GM21825 (cell line): ENCODE measurements around the gene BPGM.
"Not testable (repeated sequence)": the region's sequence is repeated elsewhere in the genome, so short reads cannot be mapped to it uniquely, and the experiment has no call there.

Experiments used
- ATAC-seq: cut with Tn5 transposase; IDR thresholded peaks from one replicate; pipeline ENCODE4 v1.9.1; 2021; ENCODE audit warnings: mild to moderate bottlenecking, moderate library complexity; ENCODE audit not compliant: unreplicated experiment

The BPGM gene

GRCh38 chr7:134662166-134662870 lies 15.7 kb downstream of the BPGM start:
- ATAC-seq = no peak

DNA sequence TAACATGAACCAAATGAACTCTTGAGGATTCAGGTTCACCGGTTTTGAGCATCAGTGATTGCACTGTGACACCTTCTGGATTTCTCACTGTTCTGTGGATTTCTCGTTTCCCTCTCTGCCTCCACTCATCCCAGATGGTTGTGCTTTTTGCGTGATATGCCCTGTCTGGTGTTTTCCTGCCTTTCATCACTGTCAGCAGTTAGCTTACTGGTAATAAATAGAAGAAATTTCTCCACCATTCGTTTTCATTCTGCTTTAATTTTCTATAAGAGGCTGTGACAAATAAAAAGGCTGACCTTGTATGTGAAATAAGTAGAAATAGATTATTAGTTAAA lies 16.2 kb downstream of the BPGM start:
- no peak for ATAC-seq

DNA sequence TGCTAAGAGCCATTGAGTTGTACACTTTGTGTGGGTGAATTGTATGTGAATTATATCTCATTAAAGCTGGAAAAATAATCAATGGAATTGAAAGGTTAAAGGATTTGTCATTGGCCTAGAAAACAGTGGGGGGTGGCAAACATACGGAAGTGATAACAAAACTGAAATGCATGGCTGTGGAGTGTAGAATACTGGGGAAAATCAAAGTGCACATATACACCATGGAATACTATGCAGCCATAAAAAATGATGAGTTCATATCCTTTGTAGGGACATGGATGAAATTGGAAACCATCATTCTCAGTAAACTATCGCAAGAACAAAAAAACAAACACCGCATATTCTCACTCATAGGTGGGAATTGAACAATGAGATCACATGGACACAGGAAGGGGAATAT lies 18.4 kb downstream of the BPGM start:
- not testable (repeated sequence) for ATAC-seq

GRCh38 chr7:134667899-134668298 lies 21.2 kb downstream of the BPGM start:
- ATAC-seq = no peak

GRCh38 chr7:134669388-134669787 lies 22.7 kb downstream of the BPGM start:
- ATAC-seq = no peak

- ATAC-seq = peak; percentile 67
These were observed 23.3 kb downstream of the BPGM start for GRCh38 chr7:134669845-134670373.

DNA sequence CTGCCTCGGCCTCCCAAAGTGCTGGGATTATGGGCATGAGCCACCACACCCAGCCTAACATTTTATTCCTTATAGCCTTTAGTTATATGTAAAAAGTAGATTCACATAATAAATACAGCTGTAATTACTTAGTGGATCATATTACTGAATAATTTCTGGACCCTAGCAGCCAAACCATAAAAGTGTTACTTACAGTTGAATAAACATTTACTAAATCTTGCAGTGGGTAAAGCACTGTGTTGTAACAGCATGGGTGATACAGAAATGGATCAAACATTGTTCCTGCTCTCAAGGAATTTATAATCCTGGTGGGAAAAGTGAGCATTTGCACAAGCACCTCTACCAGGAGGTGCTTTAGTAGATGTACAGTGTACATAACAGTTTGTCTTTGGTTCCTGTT lies 25.0 kb downstream of the BPGM start:
- ATAC-seq = no peak

- no peak for ATAC-seq
These were observed 27.8 kb downstream of the BPGM start for GRCh38 chr7:134674424-134674823.

DNA sequence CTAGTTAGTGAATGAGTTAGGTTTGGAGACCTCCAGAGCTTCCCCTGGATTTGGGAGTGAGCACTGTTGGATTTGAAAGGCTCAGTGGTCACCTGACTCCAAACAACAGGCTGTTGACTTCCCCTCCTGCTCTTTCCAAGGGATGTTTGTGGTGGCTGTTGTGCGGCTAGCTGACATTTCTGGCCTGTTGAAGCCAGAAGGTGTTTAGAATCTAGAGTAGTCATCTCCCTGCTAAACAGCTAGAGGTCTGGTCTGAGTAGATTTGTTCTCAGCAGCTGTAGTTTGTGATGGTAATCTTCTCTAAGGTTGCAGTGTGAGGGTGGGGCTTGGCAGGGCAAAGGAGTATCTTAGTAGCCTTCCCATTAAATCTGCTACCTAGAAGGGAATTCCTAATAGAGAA lies 30.1 kb downstream of the BPGM start:
- no peak for ATAC-seq

DNA sequence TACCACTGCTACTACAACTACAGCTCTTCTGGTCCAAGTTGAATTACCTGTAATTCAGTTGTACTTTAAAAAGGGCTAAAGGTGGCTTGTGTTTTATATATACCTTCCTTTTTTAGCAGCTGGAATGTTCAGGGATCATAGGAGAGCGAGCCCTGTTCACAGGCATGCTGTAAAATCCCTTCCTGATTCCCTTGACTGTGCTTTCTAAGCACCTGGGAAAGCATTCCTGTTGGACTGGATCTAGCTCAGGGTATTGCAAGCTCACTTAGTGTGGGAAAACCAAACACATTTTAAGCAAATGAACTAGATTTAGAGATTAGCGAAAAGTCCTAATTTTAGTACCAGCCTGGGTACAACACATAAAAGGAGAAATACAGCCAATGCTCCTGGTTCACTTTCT lies 31.5 kb downstream of the BPGM start:
- no peak for ATAC-seq

DNA sequence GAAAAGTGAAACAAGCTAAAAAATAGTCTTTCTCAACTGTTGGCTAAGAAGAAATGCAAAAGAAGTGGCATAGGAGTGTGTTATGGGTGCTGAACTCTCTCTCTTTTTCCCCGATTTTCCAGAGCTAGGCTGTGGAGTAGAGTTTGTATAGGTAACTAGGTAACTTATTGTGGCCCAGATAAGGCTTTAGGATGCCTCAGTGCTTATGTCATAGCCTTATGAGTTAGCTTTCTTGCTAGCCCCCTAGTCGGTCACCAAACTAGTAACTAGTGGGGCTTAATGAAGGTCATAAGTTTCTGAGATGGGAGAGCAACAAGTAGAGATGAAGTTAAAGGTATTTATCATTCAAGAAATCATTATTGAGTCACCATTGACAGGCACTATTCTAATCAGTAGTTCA lies 32.4 kb downstream of the BPGM start:
- no peak for ATAC-seq

GRCh38 chr7:134684165-134684564 lies 37.5 kb downstream of the BPGM start:
- no peak for ATAC-seq

DNA sequence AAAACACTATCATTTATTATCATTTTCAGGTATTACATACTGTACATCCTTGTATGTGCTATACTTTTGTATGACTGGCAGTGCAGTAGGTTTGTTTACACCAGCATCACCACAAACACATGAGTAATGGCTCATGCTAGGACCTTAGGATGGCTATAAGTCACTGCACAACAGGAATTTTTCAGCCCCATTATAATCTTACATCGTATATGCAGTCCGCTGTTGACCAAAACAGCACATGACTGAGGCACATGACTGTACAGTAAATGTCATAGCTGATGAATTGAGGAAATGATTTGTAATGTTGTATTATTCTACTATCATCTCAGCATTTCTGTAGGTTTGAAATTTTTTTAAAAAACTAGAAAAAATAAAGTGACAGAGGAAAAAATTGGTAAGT lies 38.6 kb downstream of the BPGM start:
- ATAC-seq = no peak

DNA sequence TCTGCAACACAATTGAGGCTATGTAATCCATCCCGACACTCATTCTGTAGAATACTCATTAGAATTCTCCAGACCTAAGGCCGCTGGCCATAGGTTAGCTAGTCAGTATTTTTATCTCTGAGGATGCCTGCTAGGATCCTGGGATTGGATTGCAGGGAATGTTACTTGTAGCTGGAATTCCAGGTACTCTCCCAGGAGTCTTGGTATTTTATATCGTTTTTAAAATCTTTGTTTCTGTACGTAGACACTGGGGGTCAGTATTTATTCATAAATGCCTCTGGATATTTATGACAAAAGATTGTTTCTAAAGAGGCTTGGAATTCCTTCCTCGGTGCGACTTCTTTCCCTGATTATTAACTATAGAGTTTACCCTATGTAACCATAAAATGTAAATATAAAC lies 40.1 kb downstream of the BPGM start:
- no peak for ATAC-seq

- ATAC-seq = not testable (repeated sequence)
These were observed 42.9 kb downstream of the BPGM start for GRCh38 chr7:134689550-134689949.

- ATAC-seq = no peak
These were observed 43.4 kb downstream of the BPGM start for GRCh38 chr7:134690016-134690415.

DNA sequence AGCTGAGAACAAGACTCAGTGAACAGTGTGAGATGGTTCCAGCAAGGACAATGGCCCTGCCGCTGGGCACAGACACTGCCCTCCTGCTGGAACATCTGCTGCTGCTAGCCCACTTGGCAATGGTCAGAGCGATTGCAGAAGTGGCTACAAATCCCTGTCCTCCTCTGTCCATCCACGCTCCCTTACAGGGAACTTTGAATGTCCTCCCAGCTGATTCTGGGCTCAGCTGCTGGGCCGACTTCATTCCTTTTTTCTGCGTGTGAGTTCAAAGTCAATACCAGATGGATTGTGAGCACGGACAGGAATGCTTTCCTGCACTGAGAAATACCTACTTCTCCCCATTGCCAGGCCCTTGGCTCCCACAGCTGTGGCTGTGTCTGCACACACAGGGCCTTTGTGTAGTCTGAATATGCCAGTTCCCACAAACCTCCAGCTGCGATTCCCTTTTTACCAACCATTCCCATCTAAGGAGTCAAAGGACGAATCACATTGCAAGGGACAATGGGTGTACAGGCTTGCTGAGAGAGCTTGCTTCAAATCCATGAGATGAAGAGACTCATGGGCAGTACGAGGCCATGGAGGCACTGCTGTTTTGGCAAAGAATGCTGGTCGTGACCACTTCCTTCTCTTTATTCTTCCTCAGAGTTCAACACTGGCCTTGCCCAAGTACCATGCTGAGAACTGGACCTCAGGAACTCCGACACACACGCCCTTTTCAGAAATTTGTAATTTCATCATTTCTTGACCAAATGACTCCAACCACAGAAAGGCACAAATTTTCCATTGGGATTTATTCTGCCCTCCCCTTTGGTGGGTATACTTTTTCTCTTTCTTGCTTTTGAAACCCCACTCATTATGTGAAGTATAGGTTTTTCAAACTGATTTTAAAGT lies 44.2 kb downstream of the BPGM start:
- no peak for ATAC-seq

- no peak for ATAC-seq
These were observed 45.1 kb downstream of the BPGM start for GRCh38 chr7:134691546-134692343.

DNA sequence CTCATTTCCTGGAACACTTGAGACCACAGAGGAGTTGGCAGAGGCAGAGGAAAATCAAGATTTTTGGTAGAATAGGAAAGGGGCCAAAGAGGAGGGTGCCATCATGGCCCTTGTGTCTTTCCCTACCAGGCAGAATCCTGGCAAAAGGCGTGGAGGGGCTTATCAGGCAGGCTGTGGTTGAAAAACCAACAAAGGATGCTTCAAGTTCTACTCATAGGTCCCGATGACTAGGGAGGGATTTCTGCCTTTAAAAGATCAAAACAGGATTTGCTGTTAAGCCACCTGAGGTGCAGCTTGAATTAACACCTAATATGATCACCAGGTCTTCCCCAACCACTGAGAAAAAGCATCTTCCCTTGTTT lies 45.7 kb downstream of the BPGM start:
- no peak for ATAC-seq

GRCh38 chr7:134693256-134693655 lies 46.6 kb downstream of the BPGM start:
- ATAC-seq = no peak

DNA sequence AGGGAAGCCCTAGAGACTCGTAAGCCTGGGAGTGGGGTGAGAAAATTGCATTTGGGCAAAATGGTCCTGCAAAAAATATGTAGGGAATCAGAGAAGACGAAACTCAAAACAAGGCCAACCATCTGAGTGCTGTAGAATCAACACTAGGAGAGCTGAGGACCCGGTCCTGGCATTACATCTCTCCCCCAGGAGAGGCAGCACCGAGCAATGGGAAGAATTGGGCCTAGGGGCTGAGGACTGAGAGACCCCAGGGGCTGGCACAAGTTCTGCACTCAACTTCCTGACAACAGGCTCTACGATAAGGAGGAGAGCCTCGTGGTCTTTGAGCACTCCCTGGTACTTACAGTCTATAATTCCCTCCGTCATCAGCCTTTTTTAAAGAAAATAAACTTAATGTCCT lies 47.6 kb downstream of the BPGM start:
- no peak for ATAC-seq
